ENCODE results near the gene STOX2. TPM values are rescaled to one million over a fixed set of nuclear protein-coding genes. Genes with fewer than 3 reads are reported as not detected.

The STOX2 gene
- total and polyA plus RNA-seq, 2 of the 13 experiments (the other 11 are each of a cell fraction or from before 2014, with no cell fraction given): 0.01 to 0.15 TPM

DNA sequence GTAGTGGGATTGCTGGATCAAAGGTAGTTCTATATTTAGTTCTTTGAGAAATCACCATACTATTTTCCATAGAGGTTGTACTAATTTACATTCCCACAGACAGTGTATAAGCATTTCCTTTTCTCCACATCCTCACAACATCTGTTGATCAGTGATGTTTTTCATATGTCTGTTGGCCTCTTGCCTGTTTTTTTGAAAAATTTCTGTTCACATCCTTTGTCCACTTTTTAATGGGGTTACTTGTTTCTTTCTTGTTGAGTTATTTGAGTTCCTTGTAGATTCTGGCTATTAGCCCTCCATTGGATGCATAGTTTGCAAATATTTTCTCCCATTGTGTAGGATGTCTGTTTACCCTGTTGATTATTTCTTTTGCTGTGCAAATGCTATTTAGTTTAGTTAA, 72.6 kb downstream of the STOX2 start:
- ChIA-PET POLR2A (no interaction called here), CTCF (ENCODE audit: low intra/inter-chr PET ratio, low total read pairs) (no interaction called here)
- Histone ChIP-seq H3K9me3 (ENCODE audit: low read length) (no peaks in the 10 kb centered on the region), H3K4me1 (ENCODE audit: insufficient read depth, low read length) (no peaks in the 10 kb centered on the region), H3K27ac (ENCODE audit: extremely low read length, insufficient read depth, low read length) (no peak overlapping the region), H2AFZ (ENCODE audit: low read length) (no peak overlapping the region), H3K79me2 (ENCODE audit: insufficient read depth, low read length) (no peaks in the 10 kb centered on the region), H4K20me1 (ENCODE audit: insufficient read depth, low read length) (no peaks in the 10 kb centered on the region), H3K9ac (ENCODE audit: insufficient read depth, low read depth, low read length) (no peak overlapping the region), H3K4me2 (ENCODE audit: low read depth, low read length) (no peak overlapping the region), H3K36me3 (replicated peaks in 1 of 2; ENCODE audit: control insufficient read depth in 1 of 2, insufficient read depth in 2 of 2, low read length in 2 of 2) (no peaks in the 10 kb centered on the region), H3K4me3 (replicated peaks in 1 of 3; ENCODE audit: insufficient read depth in 1 of 3, low read depth in 2 of 3, low read length in 3 of 3) (no peak overlapping the region), H3K27me3 (ENCODE audit: control insufficient read depth in 1 of 2, insufficient read depth in 2 of 2, low read length in 2 of 2) (no peaks in the 10 kb centered on the region)
- no peak for FAIRE-seq
- no peak for DNase-seq (ENCODE audit: low spot score)
- no TSS peak for BruUV-seq (replicated peaks)
- no peak for ATAC-seq
- in situ Hi-C loops (cut with HindIII; ENCODE audit: extremely low pct_ligation_motif_present, low pct_unique_long_range_greater_than_20kb): no loop called here
- intact Hi-C loops (cut with micrococcal nuclease; ENCODE audit: unreplicated experiment): no loop called here
- no peak for TF ChIP-seq RELA (CRISPR knock-in tag; IDR thresholded peaks at IDR 0.05)
- TF ChIP-seq TBL1XR1 (IDR thresholded peaks at IDR 0.05; ENCODE audit: borderline replicate concordance, low read length, partially characterized antibody): no peak
- TF ChIP-seq MYNN (CRISPR knock-in tag; IDR thresholded peaks at IDR 0.05; ENCODE audit: low read depth): no peak
- TF ChIP-seq MED1 (CRISPR knock-in tag; IDR thresholded peaks at IDR 0.05): no peak
- TF ChIP-seq ZNF678 (CRISPR knock-in tag; IDR thresholded peaks at IDR 0.05): no peak
- TF ChIP-seq ZNF800 (CRISPR knock-in tag; IDR thresholded peaks at IDR 0.05): no peak
- no peak for TF ChIP-seq KAT7 (CRISPR knock-in tag; IDR thresholded peaks at IDR 0.05; ENCODE audit: borderline replicate concordance)
- TF ChIP-seq ZNF468 (CRISPR knock-in tag; IDR thresholded peaks at IDR 0.05): no peak
- no peak for TF ChIP-seq PPARG (CRISPR knock-in tag; conservative IDR thresholded peaks at IDR 0.05)
- TF ChIP-seq ZNF556 (CRISPR knock-in tag; IDR thresholded peaks at IDR 0.05; ENCODE audit: borderline replicate concordance): no peak
- no peak for TF ChIP-seq ZNF788 (CRISPR knock-in tag; IDR thresholded peaks at IDR 0.05; ENCODE audit: borderline replicate concordance)
- TF ChIP-seq PHF20 (CRISPR knock-in tag; IDR thresholded peaks at IDR 0.05): no peak
- no peak for TF ChIP-seq HNRNPLL (IDR thresholded peaks at IDR 0.05; ENCODE audit: low read depth, low read length, poor library complexity, severe bottlenecking)
- TF ChIP-seq, protein P1, sequence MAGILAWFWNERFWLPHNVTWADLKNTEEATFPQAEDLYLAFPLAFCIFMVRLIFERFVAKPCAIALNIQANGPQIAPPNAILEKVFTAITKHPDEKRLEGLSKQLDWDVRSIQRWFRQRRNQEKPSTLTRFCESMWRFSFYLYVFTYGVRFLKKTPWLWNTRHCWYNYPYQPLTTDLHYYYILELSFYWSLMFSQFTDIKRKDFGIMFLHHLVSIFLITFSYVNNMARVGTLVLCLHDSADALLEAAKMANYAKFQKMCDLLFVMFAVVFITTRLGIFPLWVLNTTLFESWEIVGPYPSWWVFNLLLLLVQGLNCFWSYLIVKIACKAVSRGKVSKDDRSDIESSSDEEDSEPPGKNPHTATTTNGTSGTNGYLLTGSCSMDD (CRISPR knock-in tag; IDR thresholded peaks at IDR 0.05): no peak
- no peak for TF ChIP-seq ZFP36 (IDR thresholded peaks at IDR 0.05; ENCODE audit: borderline replicate concordance, low read depth, low read length, partially characterized antibody)
- TF ChIP-seq ZNF367 (CRISPR knock-in tag; IDR thresholded peaks at IDR 0.05; ENCODE audit: borderline replicate concordance): no peak
- no peak for TF ChIP-seq PHF21A (CRISPR knock-in tag; IDR thresholded peaks at IDR 0.05)
- no peak for TF ChIP-seq TBP (CRISPR knock-in tag; IDR thresholded peaks at IDR 0.05)
- TF ChIP-seq THAP9 (CRISPR knock-in tag; IDR thresholded peaks at IDR 0.05; ENCODE audit: borderline replicate concordance): no peak
